GM12873 (cell line): Measurements from ENCODE around the gene POP4.

ENCODE experiments used
- CTCF ChIP-seq: IDR thresholded peaks from 2 replicates; pipeline ENCODE4 v1.5.1; 2012; ENCODE audit warnings: low read depth, mild to moderate bottlenecking, moderate library complexity, low read length, control low read depth; ENCODE audit not compliant: insufficient read depth; ENCODE audit errors: missing control alignments

The POP4 gene

GRCh38 chr19:29629836-29630534, 23.9 kb downstream of the POP4 start:
- TF ChIP-seq CTCF: no peak

- no peak for TF ChIP-seq CTCF
Measured at GRCh38 chr19:29630655-29631054, 24.6 kb downstream of the POP4 start.

DNA sequence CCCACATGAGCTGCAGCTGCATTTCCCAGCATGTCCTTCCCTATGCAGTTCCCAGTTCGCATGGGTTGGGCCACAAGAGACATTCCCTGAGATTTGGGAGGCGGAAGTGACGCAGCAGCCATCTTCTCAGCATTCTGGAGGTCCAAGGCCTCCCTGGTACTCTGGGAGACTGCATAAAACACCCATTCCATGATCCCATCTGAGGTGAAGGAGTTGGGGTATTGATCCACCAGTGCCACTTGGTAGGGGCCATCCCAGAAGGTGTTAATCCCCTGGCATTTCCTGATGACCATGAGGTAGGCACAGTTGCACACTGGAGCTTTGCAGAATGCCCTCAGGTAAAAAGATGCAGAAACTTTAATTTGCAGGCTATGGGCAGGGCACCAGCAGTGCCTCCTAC, 25.4 kb downstream of the POP4 start:
- no peak for TF ChIP-seq CTCF

DNA sequence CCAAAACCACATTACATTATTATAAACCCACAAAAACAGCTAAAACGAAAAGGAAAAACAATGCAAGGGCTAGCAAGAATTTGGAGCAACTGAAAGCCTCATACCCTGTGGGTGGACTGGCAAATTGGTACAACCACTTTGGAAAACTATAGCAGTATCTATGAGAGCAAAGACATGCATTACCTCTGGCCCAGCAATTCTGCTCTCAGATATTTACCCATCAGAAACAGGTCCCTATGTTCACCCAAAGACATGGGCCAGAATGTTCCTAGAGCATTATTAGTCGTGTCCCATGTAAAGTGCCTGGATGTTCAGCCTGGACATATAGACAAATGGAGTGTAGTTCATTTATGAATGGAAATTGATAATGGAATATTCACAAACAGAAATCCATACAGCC, 27.9 kb downstream of the POP4 start:
- no peak for TF ChIP-seq CTCF

DNA sequence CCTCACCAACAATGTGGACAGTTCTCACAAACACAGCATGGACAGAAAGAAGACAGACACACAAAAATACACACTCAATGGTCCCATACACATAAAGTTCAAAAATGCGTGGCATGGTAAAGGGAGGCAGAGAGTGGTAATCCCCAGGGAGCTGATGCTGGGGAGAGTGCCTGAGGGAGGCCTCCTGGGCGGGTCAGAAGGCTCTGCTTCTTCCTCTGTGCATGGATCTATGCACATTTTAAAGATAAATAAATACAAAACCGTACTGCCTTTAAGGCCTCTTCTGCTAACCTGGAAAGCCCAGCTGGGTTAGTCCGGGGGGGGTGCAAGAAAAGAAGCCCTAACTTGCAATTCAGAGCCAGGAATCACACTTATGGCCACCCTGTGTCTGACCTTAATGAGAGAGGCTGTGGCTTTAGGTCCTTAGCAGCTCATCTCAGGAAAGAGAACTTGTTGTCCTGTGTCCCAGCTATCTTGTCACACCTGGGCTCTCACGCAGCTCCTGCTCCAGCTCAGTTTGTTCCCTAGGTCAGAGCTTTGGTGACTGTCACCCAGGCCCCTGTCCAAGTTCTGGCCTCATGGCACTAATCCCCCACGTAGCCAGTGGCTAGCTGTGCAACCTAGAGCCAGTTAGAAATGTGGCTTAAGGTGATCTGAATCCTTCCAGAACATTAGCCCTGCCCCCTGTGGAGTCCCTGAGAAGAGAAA, 28.5 kb downstream of the POP4 start:
- no peak for TF ChIP-seq CTCF

- no peak for TF ChIP-seq CTCF
Measured at GRCh38 chr19:29635963-29636362, 29.9 kb downstream of the POP4 start.

DNA sequence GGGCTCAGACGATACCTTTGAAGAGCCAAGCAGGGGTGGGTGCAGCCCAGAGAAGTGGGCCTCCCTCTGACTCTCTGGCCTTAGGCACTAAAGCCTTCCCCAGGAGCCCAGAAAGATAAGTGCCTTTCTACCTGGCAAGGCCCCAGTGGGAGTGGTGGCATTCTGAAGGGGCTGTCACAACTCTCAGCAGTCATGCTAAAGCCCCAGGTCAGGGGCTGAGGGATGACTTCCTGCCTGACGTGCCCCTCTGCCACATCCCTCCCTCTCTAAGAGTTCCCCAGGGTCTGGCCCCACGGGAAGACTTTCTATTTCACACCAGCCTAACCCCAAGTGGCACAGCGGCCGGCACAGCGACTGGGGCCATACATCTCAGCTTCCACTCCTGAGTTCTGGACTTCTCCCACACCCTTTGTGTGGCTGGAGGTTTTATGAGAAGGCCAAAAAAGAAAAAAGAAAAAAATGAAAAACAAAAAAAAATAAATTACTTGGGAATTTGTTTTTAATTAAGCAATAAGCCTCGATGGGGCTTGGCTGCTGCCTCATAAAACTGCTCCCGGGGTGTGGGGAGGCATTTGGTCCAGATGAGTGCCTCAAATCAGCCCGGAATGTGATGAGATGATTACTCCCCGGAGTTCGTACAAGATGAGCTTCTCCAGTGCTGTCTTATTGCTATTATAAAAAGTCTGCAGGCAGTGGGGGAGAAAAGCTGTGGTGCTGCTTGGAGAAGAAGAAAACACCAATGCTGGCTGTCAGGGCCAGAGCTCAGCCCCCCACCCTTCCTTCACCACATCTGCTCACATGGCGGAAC, 30.7 kb downstream of the POP4 start:
- no peak for TF ChIP-seq CTCF
